Measurements from ENCODE around the gene GLRB.
"Not testable (repeated sequence)": the region's sequence is repeated elsewhere in the genome, so short reads cannot be mapped to it uniquely, and the experiment has no call there.

Gene GLRB

GRCh38 chr4:157075811-157076577 lies at the start of gene GLRB:
Gene GLRB (plus strand): TSS chr4:157076150. CDS start chr4:157078025, 1,875 bp downstream.
- no peak for DNase-seq

DNA sequence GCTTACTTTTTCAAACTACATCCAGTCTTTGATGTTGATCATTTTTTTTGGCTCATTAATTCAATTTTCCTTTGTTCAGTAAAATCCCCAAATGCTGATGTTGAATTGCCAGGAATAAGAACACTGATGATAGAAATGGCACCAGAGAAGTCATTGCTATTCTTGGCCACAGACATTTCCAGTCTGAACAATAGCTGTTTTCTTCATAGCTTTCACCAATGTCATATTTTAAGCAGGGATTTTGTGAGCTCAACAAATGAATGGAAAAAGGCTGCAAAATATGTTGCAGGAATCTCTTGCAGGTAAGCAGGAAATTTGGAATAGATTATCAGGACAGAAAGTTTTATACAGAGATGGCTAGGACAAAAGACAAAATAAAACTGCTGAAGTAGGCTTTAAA lies 40.5 kb upstream of the GLRB start:
- no peak for DNase-seq

DNA sequence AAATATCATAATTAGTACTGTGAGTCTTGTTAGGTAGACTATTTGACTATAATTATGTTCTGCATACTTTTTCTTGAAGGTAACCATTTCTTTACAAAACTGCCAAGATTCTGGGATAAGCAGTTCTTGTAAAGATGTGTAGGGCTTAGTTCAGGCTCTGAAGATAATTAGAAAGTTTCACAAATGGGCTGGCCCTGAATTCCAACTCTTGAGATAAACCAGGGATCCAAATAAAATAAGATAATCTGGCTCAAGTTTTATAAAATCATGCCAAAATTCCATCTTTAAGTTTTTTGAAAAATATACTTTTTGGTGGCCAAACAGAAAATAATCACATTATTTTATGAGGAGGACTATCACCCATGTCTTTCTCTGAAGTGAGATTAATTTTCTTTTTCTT lies 35.5 kb upstream of the GLRB start:
- no peak for DNase-seq

- no peak for DNase-seq
Measured at GRCh38 chr4:157043131-157043530, 32.8 kb upstream of the GLRB start.

DNA sequence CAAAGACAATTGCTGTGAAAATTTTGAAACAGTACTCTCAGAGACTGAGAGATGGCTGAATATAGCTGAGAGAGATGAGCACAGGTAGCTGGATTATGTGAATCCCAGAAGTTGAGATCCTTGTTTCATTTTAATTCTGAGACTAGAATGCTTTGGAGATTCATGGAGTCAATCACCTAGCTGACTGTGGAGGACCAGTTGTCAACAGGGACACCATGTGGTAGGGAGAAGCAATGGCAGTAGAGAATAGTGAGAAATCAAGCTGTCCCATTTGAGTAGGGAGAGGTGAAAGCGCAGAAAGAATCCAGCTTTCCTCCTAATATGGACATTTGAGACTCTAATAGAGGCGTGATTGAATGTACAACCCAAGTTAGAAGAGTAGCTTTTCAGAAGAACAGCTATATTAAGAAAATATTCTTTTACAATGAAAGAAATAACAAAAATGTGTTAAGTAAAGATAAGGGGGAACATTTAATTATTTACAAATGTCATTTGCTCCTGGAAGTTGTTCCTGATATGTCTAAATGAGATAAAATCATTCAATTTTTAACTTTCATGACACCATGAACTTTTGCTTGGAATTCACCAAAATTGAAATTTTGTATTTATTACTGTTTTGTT lies 30.3 kb upstream of the GLRB start:
- no peak for DNase-seq

DNA sequence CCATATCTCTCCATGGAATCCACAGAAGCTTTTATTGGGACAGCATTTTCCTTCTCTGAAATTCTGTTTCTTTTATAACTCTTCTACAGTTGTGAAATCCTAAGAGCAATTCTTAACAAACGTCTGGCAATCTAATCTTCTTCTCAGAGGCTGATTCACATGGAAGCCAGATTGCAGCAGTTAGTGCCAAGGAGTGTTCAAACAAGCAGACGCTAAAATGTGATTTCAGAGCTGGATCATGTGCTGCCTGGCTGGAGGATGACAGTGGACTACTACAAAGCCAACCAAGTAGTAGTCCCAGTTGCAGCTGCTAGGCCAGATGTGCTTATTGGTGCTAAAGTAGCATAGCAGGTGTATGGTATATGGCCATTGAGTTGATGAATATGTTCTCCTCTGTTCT lies 27.7 kb upstream of the GLRB start:
- no peak for DNase-seq

DNA sequence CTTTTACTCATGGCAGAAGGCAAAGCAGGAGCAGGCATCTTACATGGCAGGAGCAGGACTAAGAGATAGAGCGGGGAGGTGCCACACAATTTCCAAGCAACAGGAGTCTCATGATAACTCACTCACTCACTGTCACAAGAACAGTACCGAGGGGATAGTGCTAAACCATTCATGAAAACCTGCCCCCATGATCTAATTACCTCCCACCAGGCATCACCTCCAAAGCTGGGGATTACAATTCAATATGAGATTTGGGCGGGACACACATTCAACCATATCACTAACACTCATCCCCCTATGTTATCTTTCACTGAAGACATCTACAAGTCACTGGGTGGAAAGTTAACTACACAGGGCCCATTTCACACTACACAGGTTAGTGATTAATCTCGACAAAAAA lies 25.4 kb upstream of the GLRB start:
- no peak for DNase-seq

- DNase-seq, result no peak
Measured at GRCh38 chr4:157052429-157053040, 23.4 kb upstream of the GLRB start.

GRCh38 chr4:157057218-157057617 lies 18.7 kb upstream of the GLRB start:
- DNase-seq, result no peak

GRCh38 chr4:157058899-157059298 lies 17.1 kb upstream of the GLRB start:
- DNase-seq, result not testable (repeated sequence)

DNA sequence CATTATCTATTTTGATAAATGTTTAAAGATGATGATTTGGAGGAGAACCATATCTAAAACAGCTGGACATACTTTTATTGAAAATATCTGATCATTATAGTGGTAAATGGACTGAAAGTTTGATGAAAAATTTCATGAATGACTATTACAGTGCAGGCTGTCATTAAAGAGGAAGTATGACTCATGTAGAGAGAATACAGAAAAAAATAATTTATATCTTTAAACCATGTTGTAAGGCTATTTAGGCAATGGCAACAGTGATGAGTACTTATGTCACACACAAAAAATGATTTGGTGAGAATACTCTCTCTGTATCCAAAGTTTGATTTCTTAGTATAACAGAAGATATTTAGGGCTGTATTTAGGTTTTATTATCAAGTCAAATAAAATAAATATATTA lies 3.9 kb upstream of the GLRB start:
- DNase-seq, result no peak

GRCh38 chr4:157075401-157075800 lies 549 bp upstream of the GLRB start:
- DNase-seq, result no peak

GRCh38 chr4:157076578-157076947 lies 613 bp downstream of the GLRB start:
- DNase-seq, result no peak

DNA sequence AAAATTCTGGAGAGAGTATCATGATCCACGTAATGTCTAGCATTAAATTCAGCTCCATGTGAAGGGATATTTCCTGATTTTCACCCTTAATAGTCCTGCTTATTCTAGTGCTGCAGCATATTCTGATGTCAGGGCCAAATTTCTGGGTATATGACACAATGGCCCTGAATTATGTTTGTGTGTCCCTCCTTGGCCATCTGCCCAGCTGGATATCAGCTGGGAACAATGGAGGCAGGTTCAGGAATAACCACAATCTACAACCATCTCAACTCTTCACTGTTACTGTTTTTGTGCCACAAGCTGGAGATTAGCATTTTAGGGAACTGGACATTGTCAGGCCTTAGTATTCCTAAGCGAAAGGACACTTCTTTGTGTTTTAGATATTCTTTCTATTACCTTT lies 3.5 kb downstream of the GLRB start:
- no peak for DNase-seq

DNA sequence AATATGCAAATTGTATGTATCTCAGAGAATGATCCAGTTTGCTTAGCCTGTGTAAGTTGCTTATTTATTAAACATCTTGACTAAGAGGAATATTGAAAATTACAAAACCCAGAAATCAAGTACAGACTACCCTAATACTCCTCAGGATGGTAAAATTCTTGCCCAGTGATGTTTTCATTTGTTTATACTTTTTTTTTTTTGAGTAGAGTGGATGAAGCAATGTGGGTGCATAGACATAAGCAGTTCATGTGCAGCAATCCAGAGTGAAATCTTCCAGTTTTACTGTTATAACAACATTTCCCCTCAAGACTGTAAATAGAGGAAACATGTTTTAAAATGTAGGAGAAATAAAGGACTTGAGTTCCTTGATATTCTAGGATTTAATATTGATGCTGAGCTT lies 4.7 kb downstream of the GLRB start:
- DNase-seq, result no peak

- DNase-seq, result no peak
Measured at GRCh38 chr4:157095716-157096115, 19.8 kb downstream of the GLRB start.

DNA sequence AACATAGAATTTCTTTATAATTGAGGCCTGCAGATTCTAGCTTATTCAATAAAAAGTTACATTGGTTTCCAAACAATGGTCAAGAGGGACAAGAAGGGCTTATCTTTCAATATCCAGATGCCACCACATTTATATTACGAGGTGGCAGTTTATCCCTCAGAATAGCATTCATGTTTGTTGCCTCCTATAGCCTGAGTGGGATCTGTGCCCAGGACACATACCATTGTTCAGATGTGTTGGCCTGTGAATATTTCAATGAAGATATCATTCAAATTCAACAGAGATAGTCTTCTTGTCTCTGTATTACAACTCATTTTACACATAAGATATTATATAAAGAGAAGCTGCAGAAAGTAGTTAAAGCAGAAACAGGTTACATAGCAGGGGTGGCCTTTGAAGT lies 20.5 kb downstream of the GLRB start:
- DNase-seq, result no peak

GRCh38 chr4:157099506-157099905 lies 23.6 kb downstream of the GLRB start:
- no peak for DNase-seq

GRCh38 chr4:157104541-157104940 lies 28.6 kb downstream of the GLRB start:
- DNase-seq, result no peak

DNA sequence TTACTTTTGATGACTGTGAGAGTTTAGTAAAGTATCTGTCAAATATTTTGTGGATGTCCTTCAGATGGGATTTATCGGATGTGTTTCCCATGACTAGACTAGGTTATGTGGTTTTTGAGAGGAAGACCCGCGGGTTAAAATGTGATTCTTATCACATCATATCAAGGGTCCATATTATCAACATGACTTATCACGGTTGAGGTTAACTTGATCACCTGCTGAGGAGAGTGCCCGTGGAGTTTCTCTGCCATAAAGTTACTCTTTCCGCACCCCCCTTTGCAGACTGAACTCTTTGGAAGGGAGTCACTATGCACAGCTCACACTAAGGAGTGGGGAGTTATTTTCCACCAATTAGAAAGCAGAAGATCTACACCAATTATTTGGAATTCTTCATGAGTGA lies 38.7 kb downstream of the GLRB start:
- no peak for DNase-seq

DNA sequence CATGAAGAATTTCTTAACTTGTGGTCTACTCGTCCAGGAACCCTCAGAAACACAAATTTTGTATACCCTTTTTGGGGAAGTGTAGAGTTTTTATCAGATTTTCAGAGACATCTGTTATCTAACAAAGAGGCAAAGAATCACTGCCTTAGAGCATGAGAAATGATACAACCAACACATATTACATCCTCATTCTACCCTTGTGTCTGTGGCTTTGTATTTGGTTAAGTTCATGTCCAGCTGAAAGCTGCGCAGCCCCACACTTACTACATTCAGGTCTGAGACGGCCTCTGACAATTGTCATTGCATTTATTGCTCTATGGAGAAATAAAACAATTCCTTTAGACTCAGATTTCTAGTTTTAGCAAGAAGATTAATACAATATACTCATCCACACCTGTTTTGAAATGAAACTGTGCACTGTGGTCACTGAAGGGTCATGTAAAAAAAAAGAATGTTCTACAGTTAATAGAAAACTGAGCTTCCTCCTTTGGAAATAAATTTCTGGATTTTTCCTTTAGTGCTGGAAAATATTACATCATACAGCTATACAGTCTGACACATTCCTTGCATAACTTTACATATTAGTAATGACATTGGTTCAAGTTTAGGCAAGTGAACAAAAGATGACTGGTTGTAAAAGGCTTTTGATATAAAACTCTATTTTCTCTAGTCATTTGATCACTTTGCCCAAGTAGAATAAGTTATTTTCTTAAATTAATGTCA lies 39.8 kb downstream of the GLRB start:
- no peak for DNase-seq

- no peak for DNase-seq
Measured at GRCh38 chr4:157121401-157121800, 45.5 kb downstream of the GLRB start.

DNA sequence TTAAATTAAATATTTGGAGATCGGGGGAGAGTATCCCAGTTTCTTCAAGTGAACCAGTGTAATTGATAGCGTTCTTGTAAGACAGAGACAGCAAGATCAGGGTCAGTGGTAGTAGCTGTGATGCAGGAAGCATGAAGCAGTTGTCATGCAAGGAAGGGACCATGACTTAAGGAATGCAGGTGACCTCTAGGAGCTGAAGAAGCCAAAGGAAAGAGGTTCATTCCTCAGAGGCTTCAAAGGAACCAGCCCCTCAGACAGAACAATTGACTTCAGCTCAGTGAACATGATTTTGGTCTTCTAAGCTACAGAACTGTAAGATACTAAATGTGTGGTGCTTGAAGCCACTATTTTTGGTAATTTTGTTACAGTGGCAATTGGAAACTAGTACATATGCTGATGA lies 51.6 kb downstream of the GLRB start:
- no peak for DNase-seq

DNA sequence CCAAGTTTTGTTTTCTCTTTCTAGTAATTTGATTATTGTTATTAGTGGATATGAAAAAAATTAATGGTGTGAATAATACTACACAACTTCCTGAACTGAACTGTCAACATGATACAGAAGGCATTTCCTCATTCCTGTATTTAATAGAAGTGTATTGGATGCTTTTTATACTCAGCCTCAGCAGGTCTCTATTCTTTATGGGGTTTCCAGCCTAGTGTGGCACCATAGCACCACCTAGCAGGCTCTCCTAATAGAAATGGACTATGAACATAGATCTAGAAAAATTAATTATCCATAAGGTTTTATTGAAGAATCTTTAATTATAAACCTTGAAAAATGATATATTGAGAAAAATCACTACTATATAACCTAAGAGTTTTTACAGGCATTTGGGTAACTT lies 52.4 kb downstream of the GLRB start:
- no peak for DNase-seq
